MCF 10A (cell line): ENCODE results near the gene AMH. TPM values are rescaled to one million over a fixed set of nuclear protein-coding genes. Genes with fewer than 3 reads are reported as not detected.

Experiments used
- BruUV-seq: library from RNA; stranded (reverse); fragments of 400-500 nt; replicated peaks from 2 replicates; lab custom pipeline; 2021; lab: Mats Ljungman, UMichigan
- CTCF ChIA-PET: fragments of 300-600 bp; sonication (Branson Sonifier 250); formaldehyde crosslinking; extraction: SDS; loops from one replicate; lab custom pipeline; 2021; ENCODE audit warnings: antibody characterized with exemption, inconsistent platforms; lab: Yijun Ruan, JAX
- POLR2A ChIA-PET: fragments of 300-600, 350-650 bp; sonication (Branson Sonifier 250); formaldehyde crosslinking; extraction: SDS; loops from one replicate; lab custom pipeline; 2020; ENCODE audit warnings: antibody characterized with exemption, inconsistent platforms; lab: Yijun Ruan, JAX
- DNase-seq: peaks from one replicate; pipeline ENCODE4 v3.0.0-alpha.2; 2018; ENCODE audit not compliant: unreplicated experiment
- H3K27ac Mint-ChIP-seq: one replicate; pipeline ENCODE4 v1.8.0; 2022; ENCODE audit warnings: mild to moderate bottlenecking, low read depth, mixed read lengths; ENCODE audit not compliant: unreplicated experiment
- H3K27me3 Mint-ChIP-seq: one replicate; pipeline ENCODE4 v1.8.0; 2022; ENCODE audit warnings: mixed read lengths; ENCODE audit not compliant: insufficient read depth, unreplicated experiment
- H3K36me3 Mint-ChIP-seq: one replicate; pipeline ENCODE4 v1.8.0; 2022; ENCODE audit warnings: mild to moderate bottlenecking, moderate library complexity, mixed read lengths; ENCODE audit not compliant: insufficient read depth, unreplicated experiment
- H3K4me1 Mint-ChIP-seq: one replicate; pipeline ENCODE4 v1.8.0; 2022; ENCODE audit warnings: mixed read lengths; ENCODE audit not compliant: insufficient read depth, unreplicated experiment
- H3K4me3 Mint-ChIP-seq: one replicate; pipeline ENCODE4 v1.8.0; 2022; ENCODE audit warnings: mild to moderate bottlenecking, moderate library complexity, mixed read lengths; ENCODE audit not compliant: unreplicated experiment
- H3K9me3 Mint-ChIP-seq: one replicate; pipeline ENCODE4 v1.8.0; 2022; ENCODE audit warnings: mixed read lengths; ENCODE audit not compliant: unreplicated experiment
- CTCF ChIP-seq: fragments of 200-600 bp; IDR thresholded peaks from one replicate; pipeline ENCODE4 v1.8.0; 2022; ENCODE audit warnings: antibody characterized with exemption, mild to moderate bottlenecking; ENCODE audit not compliant: unreplicated experiment
- intact Hi-C: fragments of 100-400 bp; cut with micrococcal nuclease; formaldehyde crosslinking; loops from 2 replicates; pipeline ENCODE4 v1.14.1; 2022
- total RNA-seq: library from RNA; stranded (reverse); gene quantifications from 2 replicates; pipeline ENCODE4 v1.2.3, GENCODE V29; 2022

Gene AMH
- total RNA-seq, 1 experiment from 2014 or later, result 11.9 TPM

- no peak overlapping the region for H3K27ac Mint-ChIP-seq
- POLR2A ChIA-PET, result no interaction called here
- no peak for DNase-seq
- TF ChIP-seq CTCF, result no peak
- H3K36me3 Mint-ChIP-seq, result peaks cover 57% of the 10 kb centered on the region
- no peaks in the 10 kb centered on the region for H3K27me3 Mint-ChIP-seq
- CTCF ChIA-PET, result no interaction called here
- intact Hi-C loops, result no loop called here
- H3K9me3 Mint-ChIP-seq, result no peaks in the 10 kb centered on the region
- BruUV-seq, result no TSS peak
- H3K4me1 Mint-ChIP-seq, result peaks cover 6% of the 10 kb centered on the region
- H3K4me3 Mint-ChIP-seq, result no peak overlapping the region
These were observed 40.1 kb upstream of the AMH start for GRCh38 chr19:2208975-2209374.

- no peak overlapping the region for H3K4me3 Mint-ChIP-seq
- no peak for TF ChIP-seq CTCF
- H3K9me3 Mint-ChIP-seq, result no peaks in the 10 kb centered on the region
- peaks cover 6% of the 10 kb centered on the region for H3K4me1 Mint-ChIP-seq
- peaks cover 53% of the 10 kb centered on the region for H3K36me3 Mint-ChIP-seq
- ChIA-PET POLR2A (no interaction called here), CTCF (interaction anchor here (0.5 kb wide), 1 partner anchor 97 kb away, joined by 3 read pairs; no protein-coding TSS in a partner anchor)
- no peak overlapping the region for H3K27ac Mint-ChIP-seq
- intact Hi-C loops, result no loop called here
- no peak for DNase-seq
- no TSS peak for BruUV-seq
- H3K27me3 Mint-ChIP-seq, result no peaks in the 10 kb centered on the region
These were observed 39.7 kb upstream of the AMH start for GRCh38 chr19:2209408-2209807.

- Mint-ChIP-seq H3K27me3 (no peaks in the 10 kb centered on the region), H3K9me3 (no peaks in the 10 kb centered on the region), H3K36me3 (peaks cover 57% of the 10 kb centered on the region), H3K27ac (no peak overlapping the region), H3K4me1 (peaks cover 6% of the 10 kb centered on the region), H3K4me3 (no peak overlapping the region)
- intact Hi-C loops, result no loop called here
- no TSS peak for BruUV-seq
- TF ChIP-seq CTCF, result no peak
- CTCF ChIA-PET, result no interaction called here
- no peak for DNase-seq
- POLR2A ChIA-PET, result no interaction called here
These were observed 38.9 kb upstream of the AMH start for GRCh38 chr19:2210206-2210605.

GRCh38 chr19:2210987-2211740, 38.0 kb upstream of the AMH start:
- no TSS peak for BruUV-seq
- Mint-ChIP-seq H3K36me3 (peaks cover 58% of the 10 kb centered on the region), H3K27me3 (no peaks in the 10 kb centered on the region), H3K9me3 (no peaks in the 10 kb centered on the region), H3K4me1 (peaks cover 6% of the 10 kb centered on the region), H3K27ac (no peak overlapping the region), H3K4me3 (no peak overlapping the region)
- intact Hi-C loops, result no loop called here
- CTCF ChIA-PET, result interaction anchor here (0.6 kb wide), 1 partner anchor 841 kb away, joined by 3 read pairs; no protein-coding TSS in a partner anchor
- no peak for DNase-seq
- no peak for TF ChIP-seq CTCF
- POLR2A ChIA-PET, result interaction anchor here (0.6 kb wide), 1 partner anchor 218 kb away, joined by 3 read pairs; no protein-coding TSS in a partner anchor
